Neural progenitor cell (in vitro differentiated cells): ENCODE measurements around the gene SAPCD1. TPM values are rescaled to one million over a fixed set of nuclear protein-coding genes. Genes with fewer than 3 reads are reported as not detected.

ENCODE experiments used
- DNase-seq: peaks from one replicate; pipeline ENCODE4 v3.0.0-alpha.2; 2016; ENCODE audit warnings: low spot score
- H2AFZ ChIP-seq: fragments of 200-600 bp; sonication (generic); replicated peaks from 2 replicates; pipeline ENCODE4 v1.6.1; 2016; ENCODE audit warnings: antibody characterized with exemption
- H3F3A ChIP-seq: fragments of 200-600 bp; sonication (generic); 2 replicates; pipeline ENCODE4 v1.6.1; 2016; ENCODE audit warnings: antibody characterized with exemption, low read depth
- H3K27ac ChIP-seq: fragments of 200-600 bp; sonication (generic); 2 replicates; pipeline ENCODE4 v1.5.1; 2016; ENCODE audit warnings: mild to moderate bottlenecking
- H3K27me3 ChIP-seq: fragments of 200-600 bp; sonication (generic); 2 replicates; pipeline ENCODE4 v1.6.1; 2016; ENCODE audit warnings: mild to moderate bottlenecking, moderate library complexity
- H3K36me3 ChIP-seq: fragments of 200-600 bp; sonication (generic); 2 replicates; pipeline ENCODE4 v1.5.1; 2016
- H3K4me1 ChIP-seq: fragments of 200-600 bp; sonication (generic); 2 replicates; pipeline ENCODE4 v1.6.1; 2016; ENCODE audit warnings: mixed run types
- H3K4me2 ChIP-seq: fragments of 200-600 bp; sonication (generic); 2 replicates; pipeline ENCODE4 v1.6.1; 2016
- H3K4me3 ChIP-seq: fragments of 200-600 bp; sonication (generic); 2 replicates; pipeline ENCODE4 v1.5.1; 2016
- H3K79me2 ChIP-seq: fragments of 200-600 bp; sonication (generic); 2 replicates; pipeline ENCODE4 v1.6.1; 2016; ENCODE audit warnings: low read depth
- H3K9ac ChIP-seq: fragments of 200-600 bp; sonication (generic); 2 replicates; pipeline ENCODE4 v1.6.1; 2016
- H3K9me3 ChIP-seq: fragments of 200-600 bp; sonication (generic); 2 replicates; pipeline ENCODE4 v1.5.1; 2016; ENCODE audit warnings: low read depth
- H4K20me1 ChIP-seq: fragments of 200-600 bp; sonication (generic); 2 replicates; pipeline ENCODE4 v1.6.1; 2016; ENCODE audit warnings: low read depth
- H3K27ac Mint-ChIP-seq: 3 replicates; pipeline ENCODE4 v1.8.0; 2021; ENCODE audit warnings: mixed read lengths
- H3K27me3 Mint-ChIP-seq: 2 replicates; pipeline ENCODE4 v1.8.0; 2022; ENCODE audit warnings: low read depth, mild to moderate bottlenecking, inconsistent platforms, moderate library complexity, mixed read lengths; ENCODE audit not compliant: insufficient read depth
- H3K36me3 Mint-ChIP-seq: 3 replicates; pipeline ENCODE4 v1.8.0; 2021; ENCODE audit warnings: mixed read lengths
- H3K4me1 Mint-ChIP-seq: 3 replicates; pipeline ENCODE4 v1.8.0; 2021; ENCODE audit warnings: mixed read lengths
- H3K4me3 Mint-ChIP-seq: 3 replicates; pipeline ENCODE4 v1.8.0; 2021; ENCODE audit warnings: mild to moderate bottlenecking, moderate library complexity, mixed read lengths
- H3K9me3 Mint-ChIP-seq: 3 replicates; pipeline ENCODE4 v1.8.0; 2020; ENCODE audit warnings: mixed read lengths
- EZH2 ChIP-seq: fragments of 200-600 bp; sonication (generic); IDR thresholded peaks from 2 replicates; pipeline ENCODE4 v1.6.1; 2017; ENCODE audit warnings: antibody characterized with exemption, mild to moderate bottlenecking, moderate library complexity
- EZH2phosphoT487 ChIP-seq: fragments of 200-600 bp; sonication (generic); IDR thresholded peaks from 2 replicates; pipeline ENCODE4 v1.6.1; 2017; ENCODE audit warnings: antibody characterized with exemption
- total RNA-seq: library from RNA; depleted of rRNA; stranded (reverse); fragments of >200 nt; gene quantifications from 2 replicates; pipeline ENCODE4 v1.2.3, GENCODE V29; 2015; ENCODE audit warnings: low replicate concordance
- TF ChIP-seq, protein P1 (sequence below): fragments of 200-600 bp; sonication (generic); IDR thresholded peaks from 2 replicates; pipeline ENCODE4 v1.5.1; 2017; ENCODE audit warnings: antibody characterized with exemption, mild to moderate bottlenecking

The SAPCD1 gene
- total RNA-seq, 1 donor from 2014 or later, result 11.9 TPM

- TF ChIP-seq, protein P1, sequence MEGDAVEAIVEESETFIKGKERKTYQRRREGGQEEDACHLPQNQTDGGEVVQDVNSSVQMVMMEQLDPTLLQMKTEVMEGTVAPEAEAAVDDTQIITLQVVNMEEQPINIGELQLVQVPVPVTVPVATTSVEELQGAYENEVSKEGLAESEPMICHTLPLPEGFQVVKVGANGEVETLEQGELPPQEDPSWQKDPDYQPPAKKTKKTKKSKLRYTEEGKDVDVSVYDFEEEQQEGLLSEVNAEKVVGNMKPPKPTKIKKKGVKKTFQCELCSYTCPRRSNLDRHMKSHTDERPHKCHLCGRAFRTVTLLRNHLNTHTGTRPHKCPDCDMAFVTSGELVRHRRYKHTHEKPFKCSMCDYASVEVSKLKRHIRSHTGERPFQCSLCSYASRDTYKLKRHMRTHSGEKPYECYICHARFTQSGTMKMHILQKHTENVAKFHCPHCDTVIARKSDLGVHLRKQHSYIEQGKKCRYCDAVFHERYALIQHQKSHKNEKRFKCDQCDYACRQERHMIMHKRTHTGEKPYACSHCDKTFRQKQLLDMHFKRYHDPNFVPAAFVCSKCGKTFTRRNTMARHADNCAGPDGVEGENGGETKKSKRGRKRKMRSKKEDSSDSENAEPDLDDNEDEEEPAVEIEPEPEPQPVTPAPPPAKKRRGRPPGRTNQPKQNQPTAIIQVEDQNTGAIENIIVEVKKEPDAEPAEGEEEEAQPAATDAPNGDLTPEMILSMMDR, result no peak
- Mint-ChIP-seq H3K27ac (no peak overlapping the region), H3K4me3 (no peak overlapping the region), H3K36me3 (peaks cover 18% of the 10 kb centered on the region), H3K9me3 (no peaks in the 10 kb centered on the region), H3K27me3 (peaks cover 2% of the 10 kb centered on the region), H3K4me1 (no peaks in the 10 kb centered on the region)
- H3K27ac ChIP-seq, result no peak overlapping the region
- no peak overlapping the region for H3K4me3 ChIP-seq
- no peak for DNase-seq
- H3K27me3 ChIP-seq, result no peaks in the 10 kb centered on the region
- peaks cover 6% of the 10 kb centered on the region for H3F3A ChIP-seq
- no peak overlapping the region for H3K9ac ChIP-seq
- no peaks in the 10 kb centered on the region for H3K79me2 ChIP-seq
- H3K4me1 ChIP-seq, result no peaks in the 10 kb centered on the region
- no peak overlapping the region for H3K4me2 ChIP-seq
- H4K20me1 ChIP-seq, result no peaks in the 10 kb centered on the region
- peaks cover 4% of the 10 kb centered on the region for H3K36me3 ChIP-seq
- no peaks in the 10 kb centered on the region for H3K9me3 ChIP-seq
- H2AFZ ChIP-seq, result no peak overlapping the region
These were observed 23.0 kb downstream of the SAPCD1 start for GRCh38 chr6:31785475-31785874.

DNA sequence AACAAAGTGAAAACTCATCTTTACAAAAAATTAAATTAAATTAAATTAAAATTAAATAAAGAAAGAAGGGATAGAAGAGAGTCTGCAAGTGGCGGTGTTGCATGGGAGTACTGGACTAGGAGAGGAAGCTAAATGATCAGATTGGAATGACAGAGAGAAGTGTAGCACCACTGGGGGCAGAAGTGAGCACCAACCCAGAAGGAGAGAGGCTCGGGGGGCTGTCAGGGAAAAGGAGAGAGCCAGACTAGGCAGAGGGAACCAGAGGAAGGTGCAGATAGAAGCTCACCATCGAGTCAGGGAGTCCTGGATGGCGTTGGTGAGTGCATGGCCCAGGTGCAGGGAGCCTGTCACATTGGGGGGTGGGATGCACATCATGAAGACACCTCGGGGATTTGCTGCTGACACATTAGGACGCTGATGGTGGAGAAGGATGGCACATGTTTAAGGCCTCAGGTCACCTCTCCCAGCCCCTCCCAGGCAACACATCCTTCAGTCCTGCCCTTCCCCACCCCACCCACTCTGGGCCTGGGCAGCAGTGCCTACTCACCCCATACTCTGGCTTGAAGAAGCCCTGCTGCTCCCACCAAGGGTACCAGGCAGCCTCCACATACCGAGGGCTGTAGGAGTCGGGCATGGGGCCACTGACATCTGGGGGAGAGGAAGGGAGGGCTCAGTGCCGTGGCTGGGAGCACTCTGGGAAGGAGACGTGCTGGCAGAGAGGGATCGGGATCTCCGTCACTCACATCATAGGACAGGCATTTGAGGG lies 29.1 kb downstream of the SAPCD1 start:
- Histone ChIP-seq H3K9ac (no peak overlapping the region), H3K36me3 (peaks cover 4% of the 10 kb centered on the region), H3K4me2 (no peak overlapping the region), H3K27me3 (no peaks in the 10 kb centered on the region), H3K4me3 (no peak overlapping the region), H3F3A (peaks cover 20% of the 10 kb centered on the region), H4K20me1 (no peaks in the 10 kb centered on the region), H3K79me2 (peaks cover 22% of the 10 kb centered on the region), H3K9me3 (no peaks in the 10 kb centered on the region), H3K4me1 (peaks cover 7% of the 10 kb centered on the region), H3K27ac (no peak overlapping the region), H2AFZ (no peak overlapping the region)
- H3K4me3 Mint-ChIP-seq, result no peak overlapping the region
- peak overlapping the region; percentile 43 for H3K27ac Mint-ChIP-seq
- H3K36me3 Mint-ChIP-seq, result peaks cover 8% of the 10 kb centered on the region
- peak; percentile 82 for DNase-seq
- peaks cover 16% of the 10 kb centered on the region for H3K4me1 Mint-ChIP-seq
- H3K27me3 Mint-ChIP-seq, result no peaks in the 10 kb centered on the region
- H3K9me3 Mint-ChIP-seq, result no peaks in the 10 kb centered on the region
- TF ChIP-seq EZH2 (no peak), EZH2phosphoT487 (no peak)
- TF ChIP-seq, protein P1, result peak; percentile 67

- H3K4me2 ChIP-seq, result no peak overlapping the region
- no peak overlapping the region for H3K9ac ChIP-seq
- no peaks in the 10 kb centered on the region for H4K20me1 ChIP-seq
- no peak for DNase-seq
- Mint-ChIP-seq H3K36me3 (peaks cover 10% of the 10 kb centered on the region), H3K4me3 (no peak overlapping the region), H3K4me1 (peaks cover 16% of the 10 kb centered on the region), H3K9me3 (no peaks in the 10 kb centered on the region), H3K27me3 (no peaks in the 10 kb centered on the region), H3K27ac (no peak overlapping the region)
- no peaks in the 10 kb centered on the region for H3K9me3 ChIP-seq
- TF ChIP-seq, protein P1, result no peak
- TF ChIP-seq EZH2 (no peak), EZH2phosphoT487 (no peak)
- no peak overlapping the region for H2AFZ ChIP-seq
- H3K27ac ChIP-seq, result no peak overlapping the region
- peaks cover 25% of the 10 kb centered on the region for H3F3A ChIP-seq
- no peak overlapping the region for H3K4me3 ChIP-seq
- no peaks in the 10 kb centered on the region for H3K27me3 ChIP-seq
- H3K79me2 ChIP-seq, result peaks cover 22% of the 10 kb centered on the region
- peaks cover 4% of the 10 kb centered on the region for H3K36me3 ChIP-seq
- peaks cover 7% of the 10 kb centered on the region for H3K4me1 ChIP-seq
These were observed 29.6 kb downstream of the SAPCD1 start for GRCh38 chr6:31792090-31792374.
